ENCODE data around the gene EEPD1. TPM values are rescaled to one million over a fixed set of nuclear protein-coding genes. Genes with fewer than 3 reads are reported as not detected.

EEPD1 gene
- polyA plus RNA-seq, 2 of the 4 experiments (the other 2 are of a cell fraction), result 16.0 to 24.3 TPM

DNA sequence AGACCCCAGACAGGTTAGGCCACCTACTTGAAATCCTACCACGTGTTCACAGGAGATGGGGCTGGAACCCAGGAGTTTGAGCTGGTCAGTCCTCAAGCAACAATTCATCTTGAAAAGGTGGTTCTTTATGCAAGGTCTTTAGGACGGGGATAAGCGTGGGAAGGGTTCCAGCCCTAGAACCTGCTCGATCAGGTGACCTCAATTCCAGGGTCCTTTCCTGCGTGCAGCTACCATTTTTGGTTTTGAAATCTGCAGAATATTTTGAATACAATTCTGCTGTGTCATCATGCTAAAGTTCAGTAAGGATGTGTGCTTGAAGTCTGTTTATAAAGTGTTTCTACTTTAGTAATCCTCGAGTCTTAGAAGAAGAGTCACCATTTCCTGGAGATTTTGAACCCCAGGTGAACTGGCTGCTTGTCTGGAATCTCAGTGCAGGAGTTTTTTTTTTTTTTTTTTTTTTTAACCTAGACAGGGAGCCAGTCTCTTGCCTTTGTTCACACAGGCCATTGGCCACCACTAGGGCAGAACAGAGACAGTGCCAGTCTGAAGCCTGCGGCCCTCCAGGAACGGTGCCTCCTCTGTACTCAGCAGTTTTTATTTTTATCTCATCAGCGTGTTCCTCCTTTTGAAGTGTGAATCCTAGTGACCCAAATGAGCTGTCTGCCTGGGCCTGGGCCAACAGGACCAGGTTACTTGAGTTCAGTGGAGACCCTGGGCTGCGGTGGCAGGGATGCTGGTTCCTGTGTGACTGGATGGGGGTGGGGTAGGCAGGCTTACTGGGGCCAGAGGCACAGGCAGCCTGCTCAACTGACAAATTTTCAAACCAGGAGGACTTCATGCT lies 54.6 kb downstream of the EEPD1 start (continued):
- TF ChIP-seq HOXA7 (CRISPR knock-in tag; IDR thresholded peaks at IDR 0.05) (no peak), PBX3 (IDR thresholded peaks at IDR 0.05) (no peak), NR3C1 (IDR thresholded peaks at IDR 0.05) (no peak), FOXS1 (CRISPR knock-in tag; IDR thresholded peaks at IDR 0.05) (no peak), CHD4 (IDR thresholded peaks at IDR 0.05; ENCODE audit: borderline replicate concordance) (no peak), E2F6 (IDR thresholded peaks at IDR 0.05; ENCODE audit: borderline replicate concordance, low read depth) (peak; percentile 32; the same call in 1 of the 2 replicates), ZSCAN20 (CRISPR knock-in tag; IDR thresholded peaks at IDR 0.05) (no peak), RCOR1 (IDR thresholded peaks at IDR 0.05; ENCODE audit: low read depth, low read length) (no peak), CEBPB (IDR thresholded peaks at IDR 0.05) (peak; percentile 38 to 52; a peak in 1 of 4 replicates), HMGXB4 (CRISPR knock-in tag; IDR thresholded peaks at IDR 0.05; ENCODE audit: borderline replicate concordance) (no peak), RARB (CRISPR knock-in tag; IDR thresholded peaks at IDR 0.05) (peak; percentile 75; the same call in 1 of the 2 replicates), TFCP2L1 (CRISPR knock-in tag; IDR thresholded peaks at IDR 0.05) (no peak), MAZ (IDR thresholded peaks at IDR 0.05; ENCODE audit: borderline replicate concordance, low read depth, low read length) (no peak), GATA3 (IDR thresholded peaks at IDR 0.05; ENCODE audit: borderline replicate concordance) (peak; percentile 70; the same call in 1 of the 2 replicates), REST (IDR thresholded peaks at IDR 0.05) (no peak), HOXB13 (CRISPR knock-in tag; IDR thresholded peaks at IDR 0.05; ENCODE audit: low read depth) (peak; percentile 82; the same call in 1 of the 2 replicates)
- TF ChIP-seq, protein P1, sequence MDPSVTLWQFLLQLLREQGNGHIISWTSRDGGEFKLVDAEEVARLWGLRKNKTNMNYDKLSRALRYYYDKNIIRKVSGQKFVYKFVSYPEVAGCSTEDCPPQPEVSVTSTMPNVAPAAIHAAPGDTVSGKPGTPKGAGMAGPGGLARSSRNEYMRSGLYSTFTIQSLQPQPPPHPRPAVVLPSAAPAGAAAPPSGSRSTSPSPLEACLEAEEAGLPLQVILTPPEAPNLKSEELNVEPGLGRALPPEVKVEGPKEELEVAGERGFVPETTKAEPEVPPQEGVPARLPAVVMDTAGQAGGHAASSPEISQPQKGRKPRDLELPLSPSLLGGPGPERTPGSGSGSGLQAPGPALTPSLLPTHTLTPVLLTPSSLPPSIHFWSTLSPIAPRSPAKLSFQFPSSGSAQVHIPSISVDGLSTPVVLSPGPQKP (IDR thresholded peaks at IDR 0.05; ENCODE audit: low read depth, low read length), result no peak
- TF ChIP-seq, protein P2, sequence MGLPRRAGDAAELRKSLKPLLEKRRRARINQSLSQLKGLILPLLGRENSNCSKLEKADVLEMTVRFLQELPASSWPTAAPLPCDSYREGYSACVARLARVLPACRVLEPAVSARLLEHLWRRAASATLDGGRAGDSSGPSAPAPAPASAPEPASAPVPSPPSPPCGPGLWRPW (IDR thresholded peaks at IDR 0.05), result no peak
